Caco-2 (cell line): Measurements from ENCODE around the gene PFDN4. TPM values are rescaled to one million over a fixed set of nuclear protein-coding genes. Genes with fewer than 3 reads are reported as not detected.

Source experiments
- BruUV-seq: library from RNA; stranded (reverse); fragments of 400-500 nt; replicated peaks from 2 replicates; lab custom pipeline; 2021; lab: Mats Ljungman, UMichigan
- CTCF ChIA-PET: fragments of 300-600 bp; sonication (Branson Sonifier 250); formaldehyde crosslinking; loops from one replicate; lab custom pipeline; 2022; ENCODE audit warnings: antibody characterized with exemption; lab: Charles Lee
- POLR2A ChIA-PET: fragments of 300-600 bp; sonication (Branson Sonifier 250); formaldehyde crosslinking; loops from one replicate; lab custom pipeline; 2022; ENCODE audit warnings: antibody characterized with exemption; lab: Charles Lee
- DNase-seq, 2 experiments: peaks; one replicate each; pipeline versions ENCODE4 v3.0.0 to v3.0.0-alpha.2; 2020 to 2022
- H3K27me3 ChIP-seq: replicated peaks from 2 replicates; pipeline ENCODE4 v1.6.0; 2011; ENCODE audit warnings: low read length; ENCODE audit not compliant: control insufficient read depth, insufficient read depth
- H3K36me3 ChIP-seq: 2 replicates; pipeline ENCODE4 v1.5.1; 2011; ENCODE audit warnings: low read length; ENCODE audit not compliant: control insufficient read depth, insufficient read depth
- H3K4me1 ChIP-seq: fragments of 250-450 bp; sonication (Bioruptor Pico); 2 replicates; pipeline ENCODE4 v1.5.1; 2020; ENCODE audit warnings: mild to moderate bottlenecking
- H3K4me3 ChIP-seq: 2 replicates; pipeline ENCODE4 v1.5.1; 2011; ENCODE audit warnings: low read depth, mild to moderate bottlenecking, control low read depth, low read length
- H3K9me3 ChIP-seq: fragments of 250-450 bp; sonication (Bioruptor Pico); 2 replicates; pipeline ENCODE4 v1.5.1; 2020; ENCODE audit warnings: mild to moderate bottlenecking, moderate library complexity
- H3K27ac Mint-ChIP-seq: one replicate; pipeline ENCODE4 v1.8.0; 2022; ENCODE audit warnings: mixed read lengths; ENCODE audit not compliant: unreplicated experiment
- H3K27me3 Mint-ChIP-seq: one replicate; pipeline ENCODE4 v1.8.0; 2022; ENCODE audit warnings: mixed read lengths; ENCODE audit not compliant: insufficient read depth, unreplicated experiment
- H3K36me3 Mint-ChIP-seq: one replicate; pipeline ENCODE4 v1.8.0; 2022; ENCODE audit warnings: mild to moderate bottlenecking, mixed read lengths; ENCODE audit not compliant: insufficient read depth, unreplicated experiment
- H3K4me1 Mint-ChIP-seq: one replicate; pipeline ENCODE4 v1.8.0; 2022; ENCODE audit warnings: low read depth, mixed read lengths; ENCODE audit not compliant: unreplicated experiment
- H3K4me3 Mint-ChIP-seq: one replicate; pipeline ENCODE4 v1.8.0; 2022; ENCODE audit warnings: mild to moderate bottlenecking, moderate library complexity, mixed read lengths; ENCODE audit not compliant: unreplicated experiment
- H3K9me3 Mint-ChIP-seq: one replicate; pipeline ENCODE4 v1.8.0; 2022; ENCODE audit warnings: mixed read lengths; ENCODE audit not compliant: unreplicated experiment
- intact Hi-C: fragments of 100-400 bp; cut with micrococcal nuclease; formaldehyde crosslinking; loops from one replicate; pipeline ENCODE4 v1.10.0; 2022; ENCODE audit not compliant: unreplicated experiment
- total RNA-seq: library from RNA; stranded (reverse); gene quantifications from 2 replicates; pipeline ENCODE4 v1.2.3, GENCODE V29; 2022
- TF ChIP-seq, protein P1 (sequence below), 2 experiments: fragments of 200-600 bp in 1 of 2; IDR thresholded peaks; 1 replicate in 1 of 2; 2 replicates in 1 of 2; pipeline versions ENCODE4 v1.5.1 to v1.8.0; 2011 to 2022; ENCODE audit warnings: antibody characterized with exemption in 1 of 2, control low read depth in 1 of 2, inconsistent platforms in 1 of 2, low read depth in 1 of 2, low read length in 1 of 2, mild to moderate bottlenecking in 1 of 2, moderate library complexity in 1 of 2; ENCODE audit not compliant: insufficient read depth in 1 of 2, severe bottlenecking in 1 of 2, unreplicated experiment in 1 of 2

PFDN4 gene
- total RNA-seq, 1 experiment from 2014 or later, result 86.7 TPM

DNA sequence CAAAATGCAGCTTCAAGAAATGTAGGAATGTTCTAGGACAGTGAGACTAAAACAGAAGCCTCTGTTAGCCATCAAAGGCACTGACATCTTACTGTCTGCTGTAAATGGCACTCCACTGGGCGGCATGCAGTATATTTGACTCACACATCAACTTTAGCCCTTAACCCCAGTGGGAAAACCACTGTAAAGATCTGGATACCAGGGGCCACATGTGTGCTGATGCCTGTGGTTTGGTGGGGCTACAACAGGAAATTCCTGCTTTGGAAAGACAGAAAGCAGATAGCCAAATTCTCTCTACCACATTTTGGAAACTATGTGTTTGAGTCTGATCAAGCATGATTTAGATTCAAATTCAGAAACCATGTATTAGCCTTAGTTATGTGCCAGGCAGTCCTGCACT, 4.3 kb downstream of the PFDN4 start:
- no peaks in the 10 kb centered on the region for H3K27me3 Mint-ChIP-seq
- POLR2A ChIA-PET, result no interaction called here
- intact Hi-C loops, result no loop called here
- H3K4me3 Mint-ChIP-seq, result no peak overlapping the region
- no peak overlapping the region for H3K27ac Mint-ChIP-seq
- no peak for DNase-seq
- Histone ChIP-seq H3K36me3 (peaks cover 10% of the 10 kb centered on the region), H3K27me3 (no peaks in the 10 kb centered on the region), H3K4me1 (peaks cover 9% of the 10 kb centered on the region), H3K9me3 (no peaks in the 10 kb centered on the region), H3K4me3 (no peak overlapping the region)
- CTCF ChIA-PET, result no interaction called here
- peaks cover 32% of the 10 kb centered on the region for H3K36me3 Mint-ChIP-seq
- H3K4me1 Mint-ChIP-seq, result peaks cover 6% of the 10 kb centered on the region
- no TSS peak for BruUV-seq
- TF ChIP-seq, protein P1, sequence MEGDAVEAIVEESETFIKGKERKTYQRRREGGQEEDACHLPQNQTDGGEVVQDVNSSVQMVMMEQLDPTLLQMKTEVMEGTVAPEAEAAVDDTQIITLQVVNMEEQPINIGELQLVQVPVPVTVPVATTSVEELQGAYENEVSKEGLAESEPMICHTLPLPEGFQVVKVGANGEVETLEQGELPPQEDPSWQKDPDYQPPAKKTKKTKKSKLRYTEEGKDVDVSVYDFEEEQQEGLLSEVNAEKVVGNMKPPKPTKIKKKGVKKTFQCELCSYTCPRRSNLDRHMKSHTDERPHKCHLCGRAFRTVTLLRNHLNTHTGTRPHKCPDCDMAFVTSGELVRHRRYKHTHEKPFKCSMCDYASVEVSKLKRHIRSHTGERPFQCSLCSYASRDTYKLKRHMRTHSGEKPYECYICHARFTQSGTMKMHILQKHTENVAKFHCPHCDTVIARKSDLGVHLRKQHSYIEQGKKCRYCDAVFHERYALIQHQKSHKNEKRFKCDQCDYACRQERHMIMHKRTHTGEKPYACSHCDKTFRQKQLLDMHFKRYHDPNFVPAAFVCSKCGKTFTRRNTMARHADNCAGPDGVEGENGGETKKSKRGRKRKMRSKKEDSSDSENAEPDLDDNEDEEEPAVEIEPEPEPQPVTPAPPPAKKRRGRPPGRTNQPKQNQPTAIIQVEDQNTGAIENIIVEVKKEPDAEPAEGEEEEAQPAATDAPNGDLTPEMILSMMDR (IDR thresholded peaks at IDR 0.05; ENCODE audit: insufficient read depth in 1 of 2, low read depth in 1 of 2, low read length in 1 of 2, severe bottlenecking in 1 of 2, unreplicated experiment in 1 of 2), result no peak
- H3K9me3 Mint-ChIP-seq, result no peaks in the 10 kb centered on the region

DNA sequence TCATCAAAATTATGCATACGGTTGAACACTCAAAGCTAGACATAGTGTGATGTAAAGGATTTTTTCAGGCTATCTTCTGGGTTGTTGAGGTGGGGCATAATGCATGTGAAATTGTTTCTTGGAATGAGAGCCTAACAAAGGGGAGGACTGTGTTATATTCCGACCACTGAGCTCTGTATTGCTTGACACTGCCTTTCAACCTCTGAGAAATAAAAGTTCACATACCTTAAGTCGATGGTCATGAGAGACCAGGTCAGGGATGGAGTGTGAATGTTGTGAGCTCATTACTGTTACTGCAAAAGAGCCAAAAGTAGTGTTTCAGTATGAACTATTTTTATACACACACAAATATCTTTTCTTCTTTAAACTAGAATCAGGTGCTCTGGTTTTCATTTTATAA, 5.0 kb downstream of the PFDN4 start:
- Mint-ChIP-seq H3K27ac (no peak overlapping the region), H3K27me3 (no peaks in the 10 kb centered on the region), H3K9me3 (no peaks in the 10 kb centered on the region), H3K4me3 (no peak overlapping the region), H3K36me3 (peaks cover 37% of the 10 kb centered on the region), H3K4me1 (peaks cover 6% of the 10 kb centered on the region)
- peaks cover 10% of the 10 kb centered on the region for H3K36me3 ChIP-seq
- TF ChIP-seq, protein P1 (IDR thresholded peaks at IDR 0.05; ENCODE audit: insufficient read depth in 1 of 2, low read depth in 1 of 2, low read length in 1 of 2, severe bottlenecking in 1 of 2, unreplicated experiment in 1 of 2), result no peak
- peaks cover 9% of the 10 kb centered on the region for H3K4me1 ChIP-seq
- BruUV-seq, result no TSS peak
- H3K9me3 ChIP-seq, result no peaks in the 10 kb centered on the region
- CTCF ChIA-PET, result no interaction called here
- H3K4me3 ChIP-seq, result no peak overlapping the region
- POLR2A ChIA-PET, result no interaction called here
- intact Hi-C loops, result no loop called here
- H3K27me3 ChIP-seq, result no peaks in the 10 kb centered on the region
- no peak for DNase-seq

DNA sequence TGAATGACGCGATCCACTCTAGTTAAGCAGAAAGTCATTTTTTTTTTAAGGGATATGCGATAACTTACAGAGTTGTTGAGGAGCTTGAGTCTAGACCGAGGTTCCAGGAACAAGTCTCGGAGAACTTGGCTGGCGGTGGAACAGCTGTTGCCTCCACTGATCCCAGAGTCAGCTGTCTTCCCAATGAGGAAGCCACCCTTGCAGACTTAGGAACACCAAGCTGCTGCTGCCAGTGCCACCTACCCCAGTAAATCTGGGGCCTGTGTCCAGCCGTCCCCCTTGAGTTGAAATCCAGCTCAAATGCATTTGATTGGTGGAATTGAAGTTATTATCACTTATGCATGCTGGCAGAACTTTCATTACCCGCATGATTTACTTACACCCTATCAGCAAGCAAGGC, 6.7 kb downstream of the PFDN4 start:
- Mint-ChIP-seq H3K4me3 (no peak overlapping the region), H3K36me3 (peaks cover 39% of the 10 kb centered on the region), H3K27me3 (no peaks in the 10 kb centered on the region), H3K27ac (no peak overlapping the region), H3K9me3 (no peaks in the 10 kb centered on the region), H3K4me1 (no peaks in the 10 kb centered on the region)
- Histone ChIP-seq H3K9me3 (no peaks in the 10 kb centered on the region), H3K4me1 (no peaks in the 10 kb centered on the region; the same call in 1 of the 2 replicates), H3K27me3 (no peaks in the 10 kb centered on the region), H3K4me3 (no peak overlapping the region), H3K36me3 (peaks cover 10% of the 10 kb centered on the region)
- DNase-seq, result no peak
- ChIA-PET CTCF (no interaction called here), POLR2A (no interaction called here)
- intact Hi-C loops, result no loop called here
- no TSS peak for BruUV-seq
- TF ChIP-seq, protein P1 (IDR thresholded peaks at IDR 0.05; ENCODE audit: insufficient read depth in 1 of 2, low read depth in 1 of 2, low read length in 1 of 2, severe bottlenecking in 1 of 2, unreplicated experiment in 1 of 2), result no peak
